AG04450 (cell line): Measurements from ENCODE around the gene PDILT. TPM values are rescaled to one million over a fixed set of nuclear protein-coding genes. Genes with fewer than 3 reads are reported as not detected.

Experiments used
- CTCF ChIA-PET: fragments of 300-600, 350-600 bp; formaldehyde crosslinking; extraction: SDS; loops from one replicate; lab custom pipeline; 2022; ENCODE audit warnings: antibody characterized with exemption, inconsistent platforms; lab: Charles Lee
- POLR2A ChIA-PET: fragments of 350-600 bp; formaldehyde crosslinking; extraction: SDS; loops from one replicate; lab custom pipeline; 2021; ENCODE audit warnings: antibody characterized with exemption, inconsistent platforms; lab: Yijun Ruan, JAX
- DNase-seq: peaks from one replicate; pipeline ENCODE4 v3.0.0-alpha.2; 2011; ENCODE audit warnings: low read depth, low spot score
- H3K27ac ChIP-seq: one replicate; pipeline ENCODE4 v1.5.1; 2012; ENCODE audit warnings: low read depth, low read length, control low read depth
- H3K27me3 ChIP-seq: one replicate; pipeline ENCODE4 v1.6.0; 2012; ENCODE audit warnings: low read length; ENCODE audit not compliant: control insufficient read depth, insufficient read depth
- H3K4me3 ChIP-seq: 2 replicates; pipeline ENCODE4 v1.5.1; 2011; ENCODE audit warnings: mild to moderate bottlenecking, low read depth, low read length, control low read depth
- H3K9me3 ChIP-seq: 2 replicates; pipeline ENCODE4 v1.5.1; 2012; ENCODE audit warnings: low read length; ENCODE audit not compliant: control insufficient read depth, insufficient read depth
- polyA plus RNA-seq: library from polyadenylated mRNA; depleted of rRNA; stranded (reverse); fragments of >200 nt; gene quantifications from 2 replicates; pipeline ENCODE4 v1.2.3, GENCODE V29; 2011
- TF ChIP-seq, protein P1 (sequence below): IDR thresholded peaks from 2 replicates; pipeline ENCODE4 v1.5.1; 2011; ENCODE audit warnings: low read depth, low read length, control low read depth, inconsistent platforms

PDILT gene
- polyA plus RNA-seq, 1 experiment, result not detected

DNA sequence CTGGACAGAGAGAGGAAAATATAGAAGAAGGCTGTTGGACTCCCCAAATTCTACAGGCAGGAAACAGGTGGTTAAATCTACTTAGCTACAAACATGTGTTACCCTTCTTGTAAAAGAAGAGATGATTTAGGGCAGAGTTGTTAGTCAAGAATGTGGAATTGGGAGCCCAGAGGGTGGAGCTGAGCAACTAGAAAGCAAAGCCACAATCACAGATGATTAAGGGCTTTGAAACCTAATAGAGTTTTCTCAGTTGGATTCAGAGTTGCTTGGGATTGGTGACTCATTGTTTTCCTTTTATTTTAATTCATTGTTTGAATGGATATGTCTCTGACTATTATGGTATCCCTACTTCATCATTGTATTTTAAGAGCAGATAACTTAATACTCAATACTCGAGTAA, 11.0 kb upstream of the PDILT start:
- Histone ChIP-seq H3K4me3 (no peak overlapping the region), H3K9me3 (peaks cover 21% of the 10 kb centered on the region), H3K27me3 (no peaks in the 10 kb centered on the region), H3K27ac (no peak overlapping the region)
- TF ChIP-seq, protein P1, sequence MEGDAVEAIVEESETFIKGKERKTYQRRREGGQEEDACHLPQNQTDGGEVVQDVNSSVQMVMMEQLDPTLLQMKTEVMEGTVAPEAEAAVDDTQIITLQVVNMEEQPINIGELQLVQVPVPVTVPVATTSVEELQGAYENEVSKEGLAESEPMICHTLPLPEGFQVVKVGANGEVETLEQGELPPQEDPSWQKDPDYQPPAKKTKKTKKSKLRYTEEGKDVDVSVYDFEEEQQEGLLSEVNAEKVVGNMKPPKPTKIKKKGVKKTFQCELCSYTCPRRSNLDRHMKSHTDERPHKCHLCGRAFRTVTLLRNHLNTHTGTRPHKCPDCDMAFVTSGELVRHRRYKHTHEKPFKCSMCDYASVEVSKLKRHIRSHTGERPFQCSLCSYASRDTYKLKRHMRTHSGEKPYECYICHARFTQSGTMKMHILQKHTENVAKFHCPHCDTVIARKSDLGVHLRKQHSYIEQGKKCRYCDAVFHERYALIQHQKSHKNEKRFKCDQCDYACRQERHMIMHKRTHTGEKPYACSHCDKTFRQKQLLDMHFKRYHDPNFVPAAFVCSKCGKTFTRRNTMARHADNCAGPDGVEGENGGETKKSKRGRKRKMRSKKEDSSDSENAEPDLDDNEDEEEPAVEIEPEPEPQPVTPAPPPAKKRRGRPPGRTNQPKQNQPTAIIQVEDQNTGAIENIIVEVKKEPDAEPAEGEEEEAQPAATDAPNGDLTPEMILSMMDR, result no peak
- DNase-seq, result no peak
- ChIA-PET POLR2A (no interaction called here), CTCF (no interaction called here)

DNA sequence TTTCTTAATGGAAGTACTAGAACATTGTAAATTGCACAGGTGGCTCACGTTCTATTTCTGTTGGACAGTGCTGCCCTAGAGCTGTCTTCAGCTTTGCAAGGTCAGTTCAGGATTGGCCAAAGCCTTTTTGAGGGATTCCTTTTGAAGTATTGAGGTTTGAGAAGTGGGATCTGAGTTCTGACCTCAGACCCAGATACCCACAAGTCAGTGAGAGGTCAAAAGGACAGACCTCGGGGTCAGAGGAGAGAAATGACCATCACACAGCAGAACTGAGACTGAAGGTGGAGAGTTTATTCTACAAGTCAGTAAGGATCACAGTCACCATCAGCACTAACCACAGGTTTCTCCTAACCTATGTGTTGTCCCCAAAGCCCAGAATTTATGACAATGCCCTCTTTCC, 6.5 kb upstream of the PDILT start:
- Histone ChIP-seq H3K4me3 (no peak overlapping the region), H3K27me3 (no peaks in the 10 kb centered on the region), H3K27ac (no peak overlapping the region), H3K9me3 (peaks cover 13% of the 10 kb centered on the region)
- CTCF ChIA-PET, result no interaction called here
- TF ChIP-seq, protein P1, result no peak
- POLR2A ChIA-PET, result no interaction called here
- no peak for DNase-seq

GRCh38 chr16:20410121-20410723, 5.7 kb upstream of the PDILT start:
- H3K27me3 ChIP-seq, result no peaks in the 10 kb centered on the region
- no peak overlapping the region for H3K4me3 ChIP-seq
- TF ChIP-seq, protein P1, result no peak
- peaks cover 13% of the 10 kb centered on the region for H3K9me3 ChIP-seq
- no peak for DNase-seq
- POLR2A ChIA-PET, result no interaction called here
- no peak overlapping the region for H3K27ac ChIP-seq
- CTCF ChIA-PET, result no interaction called here

GRCh38 chr16:20409398-20410120, 5.0 kb upstream of the PDILT start, which contains the start of gene ACSM5:
Gene ACSM5, plus strand, starts transcription at chr16:20409534. Its CDS starts 1,951 bp downstream, at chr16:20411485.
- no peaks in the 10 kb centered on the region for H3K27me3 ChIP-seq
- no peak within 1 kb of the TSS for H3K4me3 ChIP-seq
- TF ChIP-seq, protein P1, result no peak
- H3K9me3 ChIP-seq, result peaks cover 19% of the 10 kb centered on the region
- DNase-seq, result no peak
- ChIA-PET CTCF (no interaction called here), POLR2A (no interaction called here)
- H3K27ac ChIP-seq, result no peak within 1 kb of the TSS

DNA sequence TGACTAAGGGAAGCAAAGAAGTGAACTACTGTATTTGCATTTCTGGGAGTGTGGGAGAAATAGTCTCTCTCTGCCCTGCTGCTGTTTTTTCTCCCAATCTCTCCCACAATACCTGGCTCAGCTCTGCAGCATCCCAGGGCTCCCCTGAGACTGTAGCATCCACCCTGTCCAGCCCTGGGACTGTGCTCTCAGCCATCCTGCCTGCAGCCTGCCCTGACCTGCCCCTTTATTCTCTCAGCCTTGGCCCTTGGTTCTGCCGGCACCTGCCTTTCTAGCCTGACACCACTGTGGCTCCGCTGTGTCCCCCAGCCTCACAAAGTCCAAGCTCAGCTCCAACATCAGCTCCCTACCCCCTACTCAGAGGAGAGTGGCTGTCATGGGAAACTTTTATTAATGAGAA, 1.9 kb downstream of the PDILT start:
- Histone ChIP-seq H3K27me3 (no peaks in the 10 kb centered on the region), H3K9me3 (peaks cover 23% of the 10 kb centered on the region), H3K4me3 (no peak overlapping the region), H3K27ac (no peak overlapping the region)
- no peak for DNase-seq
- ChIA-PET CTCF (no interaction called here), POLR2A (no interaction called here)
- TF ChIP-seq, protein P1, result no peak
